HG03280 (cell line): ENCODE results near the gene S100B.

Source experiments
- ATAC-seq: cut with Tn5 transposase; IDR thresholded peaks from one replicate; pipeline ENCODE4 v1.9.1; 2021; ENCODE audit warnings: mild to moderate bottlenecking, moderate library complexity; ENCODE audit not compliant: unreplicated experiment

The S100B gene

GRCh38 chr21:46628868-46629267 is 24.0 kb upstream of the S100B start:
- ATAC-seq = no peak

- ATAC-seq = no peak
Measured at GRCh38 chr21:46627726-46628125, 22.8 kb upstream of the S100B start.

GRCh38 chr21:46626975-46627501 is 22.2 kb upstream of the S100B start:
- no peak for ATAC-seq

GRCh38 chr21:46626536-46626935 is 21.7 kb upstream of the S100B start:
- ATAC-seq = no peak

- ATAC-seq = no peak
Measured at GRCh38 chr21:46625759-46626158, 20.9 kb upstream of the S100B start.

GRCh38 chr21:46624050-46624449 is 19.2 kb upstream of the S100B start:
- no peak for ATAC-seq

- ATAC-seq = no peak
Measured at GRCh38 chr21:46622226-46622625, 17.3 kb upstream of the S100B start.

- ATAC-seq = no peak
Measured at GRCh38 chr21:46621457-46622182, 16.7 kb upstream of the S100B start.

GRCh38 chr21:46620846-46621245 is 16.0 kb upstream of the S100B start:
- ATAC-seq = no peak

GRCh38 chr21:46619846-46620245 is 15.0 kb upstream of the S100B start:
- ATAC-seq = no peak

GRCh38 chr21:46618738-46619379 is 14.0 kb upstream of the S100B start:
- ATAC-seq = no peak

- no peak for ATAC-seq
Measured at GRCh38 chr21:46617267-46618051, 12.6 kb upstream of the S100B start.

GRCh38 chr21:46616656-46617055 is 11.8 kb upstream of the S100B start:
- ATAC-seq = no peak

- no peak for ATAC-seq
Measured at GRCh38 chr21:46616050-46616449, 11.2 kb upstream of the S100B start.

GRCh38 chr21:46613391-46613790 is 8.5 kb upstream of the S100B start:
- no peak for ATAC-seq

- ATAC-seq = no peak
Measured at GRCh38 chr21:46610018-46610701, 5.3 kb upstream of the S100B start.

GRCh38 chr21:46608672-46609111 is 3.8 kb upstream of the S100B start:
- peak; percentile 50 for ATAC-seq

GRCh38 chr21:46607636-46608035 is 2.8 kb upstream of the S100B start:
- ATAC-seq = no peak

GRCh38 chr21:46606427-46606813 is 1.5 kb upstream of the S100B start:
- ATAC-seq = no peak

- no peak for ATAC-seq
Measured at GRCh38 chr21:46605767-46606426, 1.0 kb upstream of the S100B start.
